Keratinocyte (primary cell): ENCODE measurements around the gene SCMH1.

Experiments
- CTCF ChIP-seq, 3 experiments: IDR thresholded peaks in 1 of 3; conservative IDR thresholded peaks in 1 of 3; optimal IDR thresholded peaks in 1 of 3; 2 replicates in 2 of 3; 3 replicates in 1 of 3; pipeline versions ENCODE3 to v1.5.1; 2011; ENCODE audit warnings: low read length in 3 of 3, mild to moderate bottlenecking in 3 of 3, moderate library complexity in 2 of 3, control low read depth in 1 of 3, inconsistent platforms in 1 of 3; ENCODE audit not compliant: insufficient read depth in 2 of 3; ENCODE audit errors: extremely low read depth in 1 of 3
- EZH2 ChIP-seq: IDR thresholded peaks from one replicate; pipeline ENCODE4 v1.6.1; 2012; ENCODE audit warnings: inconsistent platforms, mild to moderate bottlenecking, low read length, moderate library complexity

- TF ChIP-seq CTCF (optimal IDR thresholded peaks at IDR 0.05 in 1 of 3, IDR thresholded peaks at IDR 0.05 in 1 of 3, conservative IDR thresholded peaks at IDR 0.05 in 1 of 3; ENCODE audit: extremely low read depth in 1 of 3, insufficient read depth in 2 of 3, low read length in 3 of 3) = no peak
- no peak for TF ChIP-seq EZH2
Observed at GRCh38 chr1:41245659-41246058, 3.6 kb upstream of the SCMH1 start.
